Measurements from ENCODE around the gene SDF2. TPM values are rescaled to one million over a fixed set of nuclear protein-coding genes. Genes with fewer than 3 reads are reported as not detected.

SDF2 gene
- polyA plus RNA-seq, 1 of the 3 experiments (the other 2 are of a cell fraction): 108 TPM

DNA sequence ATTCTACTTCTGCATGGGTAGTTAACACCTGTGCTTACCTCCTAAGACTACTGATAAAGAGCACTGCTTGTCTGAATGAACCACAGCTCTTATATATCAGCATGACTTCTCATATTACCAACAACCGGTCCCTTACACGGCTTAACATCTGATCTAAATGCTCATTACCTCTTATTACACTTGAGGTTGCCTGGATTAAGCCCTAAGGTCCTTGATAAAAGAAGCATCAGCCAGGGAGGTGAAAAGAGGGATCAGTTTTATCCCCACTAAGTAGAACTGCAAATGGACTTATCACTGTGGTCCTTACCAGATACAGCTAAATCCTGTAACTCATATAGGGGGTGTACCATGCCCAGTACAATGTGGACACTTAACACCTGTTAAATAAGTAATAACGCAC lies 39.5 kb downstream of the SDF2 start:
- no peaks in the 10 kb centered on the region for H3K27me3 ChIP-seq (ENCODE audit: insufficient read depth)
- ChIA-PET CTCF (interaction anchor here (1.2 to 7.0 kb wide), 2 partner anchors 11 to 22 kb away, joined by 6 to 37 read pairs; no protein-coding TSS in a partner anchor), POLR2A (no interaction called here)
- no peak overlapping the region for H3K27ac ChIP-seq (ENCODE audit: low read depth in 2 of 2, low read length in 1 of 2)
- peaks cover 71 to 79% of the 10 kb centered on the region in 2 experiments for H3K36me3 ChIP-seq (replicated peaks in 1 of 2; ENCODE audit: control insufficient read depth in 1 of 2, insufficient read depth in 2 of 2, low read length in 1 of 2)
- H2AFZ ChIP-seq (ENCODE audit: low read depth): no peak overlapping the region
- TF ChIP-seq GABPA (IDR thresholded peaks at IDR 0.05; ENCODE audit: low read depth) (no peak), MEF2A (IDR thresholded peaks at IDR 0.05; ENCODE audit: borderline replicate concordance, low read depth) (no peak), TEAD4 (IDR thresholded peaks at IDR 0.05; ENCODE audit: borderline replicate concordance, insufficient read depth) (no peak)
- TF ChIP-seq, protein P1, sequence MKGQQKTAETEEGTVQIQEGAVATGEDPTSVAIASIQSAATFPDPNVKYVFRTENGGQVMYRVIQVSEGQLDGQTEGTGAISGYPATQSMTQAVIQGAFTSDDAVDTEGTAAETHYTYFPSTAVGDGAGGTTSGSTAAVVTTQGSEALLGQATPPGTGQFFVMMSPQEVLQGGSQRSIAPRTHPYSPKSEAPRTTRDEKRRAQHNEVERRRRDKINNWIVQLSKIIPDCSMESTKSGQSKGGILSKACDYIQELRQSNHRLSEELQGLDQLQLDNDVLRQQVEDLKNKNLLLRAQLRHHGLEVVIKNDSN (IDR thresholded peaks at IDR 0.05; ENCODE audit: borderline replicate concordance, low read depth): no peak
- DNase-seq: no peak
- H3K9me2 ChIP-seq: no peaks in the 10 kb centered on the region
- H3K4me2 ChIP-seq: no peak overlapping the region
- no peak overlapping the region for H3K4me3 ChIP-seq (ENCODE audit: low read depth in 2 of 2, low read length in 1 of 2)
- no peak overlapping the region for H3K9ac ChIP-seq
- H3K9me3 ChIP-seq: no peaks in the 10 kb centered on the region
- H4K20me1 ChIP-seq (ENCODE audit: insufficient read depth): no peaks in the 10 kb centered on the region
- H3F3A ChIP-seq (replicated peaks; ENCODE audit: insufficient read depth): no peaks in the 10 kb centered on the region
- H3K79me2 ChIP-seq (ENCODE audit: insufficient read depth): no peaks in the 10 kb centered on the region; the same call in 1 of the 2 replicates
- no peaks in the 10 kb centered on the region for H3K4me1 ChIP-seq (ENCODE audit: control insufficient read depth in 1 of 2, insufficient read depth in 2 of 2, low read depth in 1 of 2, low read length in 1 of 2)
- WGBS (ENCODE audit: low lambda C conversion rate): 100% methylated on average over 3 of the region's 3 CpGs

DNA sequence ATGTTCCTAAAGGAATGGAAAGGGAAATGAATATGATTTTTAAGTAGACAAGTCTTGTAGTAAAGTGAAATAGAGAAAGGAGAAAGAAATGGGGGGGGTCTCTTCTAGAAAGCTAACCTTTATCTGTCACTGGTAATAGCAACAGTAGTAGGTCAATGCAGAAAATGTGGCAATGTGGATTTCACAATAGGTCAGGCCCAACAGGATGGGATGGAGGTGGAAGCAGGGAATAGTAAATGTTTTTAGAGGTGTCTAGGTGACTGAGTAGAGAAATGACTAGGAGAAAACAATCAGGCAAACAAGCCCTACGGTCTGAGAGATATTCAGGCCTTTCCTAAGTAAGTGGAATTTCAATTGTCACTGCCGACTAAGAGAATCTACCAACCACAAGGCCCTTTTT lies 41.7 kb downstream of the SDF2 start:
- 66% methylated on average over 2 of the region's 2 CpGs for WGBS (ENCODE audit: low lambda C conversion rate)
- H3K9me2 ChIP-seq: no peaks in the 10 kb centered on the region
- no peaks in the 10 kb centered on the region for H3F3A ChIP-seq (replicated peaks; ENCODE audit: insufficient read depth)
- no peak overlapping the region for H3K27ac ChIP-seq (ENCODE audit: low read depth in 2 of 2, low read length in 1 of 2)
- no peak overlapping the region; a peak in 1 of 4 replicates for H3K4me3 ChIP-seq (ENCODE audit: low read depth in 2 of 2, low read length in 1 of 2)
- H3K9me3 ChIP-seq: no peaks in the 10 kb centered on the region
- ChIA-PET POLR2A (no interaction called here), CTCF (interaction anchor here (7.0 kb wide), 1 partner anchor 8 kb away, joined by 37 read pairs; no protein-coding TSS in a partner anchor)
- no peak overlapping the region for H2AFZ ChIP-seq (ENCODE audit: low read depth)
- DNase-seq: no peak
- no peak overlapping the region for H3K9ac ChIP-seq
- no peaks in the 10 kb centered on the region; the same call in 1 of the 2 replicates for H3K79me2 ChIP-seq (ENCODE audit: insufficient read depth)
- no peaks in the 10 kb centered on the region for H3K4me1 ChIP-seq (ENCODE audit: control insufficient read depth in 1 of 2, insufficient read depth in 2 of 2, low read depth in 1 of 2, low read length in 1 of 2)
- TF ChIP-seq CTCF (IDR thresholded peaks at IDR 0.05) (no peak), FOXJ3 (CRISPR knock-in tag; IDR thresholded peaks at IDR 0.05) (no peak), EZH2phosphoT487 (IDR thresholded peaks at IDR 0.05; ENCODE audit: borderline replicate concordance, low read depth) (no peak), SIN3A (IDR thresholded peaks at IDR 0.05; ENCODE audit: borderline replicate concordance, low read depth, low read length) (no peak), RCOR1 (IDR thresholded peaks at IDR 0.05; ENCODE audit: low read length) (no peak), POLR2AphosphoS5 (IDR thresholded peaks at IDR 0.05; ENCODE audit: low read depth, low read length) (no peak), ELF1 (IDR thresholded peaks at IDR 0.05) (no peak), RAD21 (IDR thresholded peaks at IDR 0.05; ENCODE audit: low read length) (no peak), TEAD4 (IDR thresholded peaks at IDR 0.05; ENCODE audit: borderline replicate concordance, insufficient read depth) (no peak), IRF3 (IDR thresholded peaks at IDR 0.05; ENCODE audit: low read depth, low read length) (no peak), SMC3 (IDR thresholded peaks at IDR 0.05; ENCODE audit: low read depth, low read length) (no peak), FOSL2 (IDR thresholded peaks at IDR 0.05; ENCODE audit: borderline replicate concordance, low read depth) (no peak), NFIC (IDR thresholded peaks at IDR 0.05; ENCODE audit: borderline replicate concordance) (no peak), MEF2A (IDR thresholded peaks at IDR 0.05; ENCODE audit: borderline replicate concordance, low read depth) (no peak), GATA2 (CRISPR knock-in tag; IDR thresholded peaks at IDR 0.05) (no peak), ZBTB33 (IDR thresholded peaks at IDR 0.05; ENCODE audit: borderline replicate concordance, low read depth) (no peak)
- TF ChIP-seq, protein P1 (IDR thresholded peaks at IDR 0.05; ENCODE audit: borderline replicate concordance, low read depth): no peak
- no peak overlapping the region for H3K4me2 ChIP-seq
- H3K27me3 ChIP-seq (ENCODE audit: insufficient read depth): no peaks in the 10 kb centered on the region
- no peaks in the 10 kb centered on the region for H4K20me1 ChIP-seq (ENCODE audit: insufficient read depth)
- H3K36me3 ChIP-seq (replicated peaks in 1 of 2; ENCODE audit: control insufficient read depth in 1 of 2, insufficient read depth in 2 of 2, low read length in 1 of 2): peaks cover 79 to 88% of the 10 kb centered on the region in 2 experiments

Measured in SK-N-SH (cell line).